Bladder microvascular endothelial cell (primary cell): ENCODE results near the gene CA12. TPM values are rescaled to one million over a fixed set of nuclear protein-coding genes. Genes with fewer than 3 reads are reported as not detected.

Experiments used
- total RNA-seq: library from RNA; depleted of rRNA; stranded (reverse); fragments of >200 nt; gene quantifications from 2 replicates; pipeline ENCODE4 v1.2.3, GENCODE V29; 2014

CA12 gene
- total RNA-seq = 0.25 and 0.32 TPM in 2 replicates

GRCh38 chr15:63381301-63382204, at the start of gene CA12:
Gene CA12, minus strand, starts transcription at chr15:63381846. Its CDS starts 126 bp downstream, at chr15:63381720.

DNA sequence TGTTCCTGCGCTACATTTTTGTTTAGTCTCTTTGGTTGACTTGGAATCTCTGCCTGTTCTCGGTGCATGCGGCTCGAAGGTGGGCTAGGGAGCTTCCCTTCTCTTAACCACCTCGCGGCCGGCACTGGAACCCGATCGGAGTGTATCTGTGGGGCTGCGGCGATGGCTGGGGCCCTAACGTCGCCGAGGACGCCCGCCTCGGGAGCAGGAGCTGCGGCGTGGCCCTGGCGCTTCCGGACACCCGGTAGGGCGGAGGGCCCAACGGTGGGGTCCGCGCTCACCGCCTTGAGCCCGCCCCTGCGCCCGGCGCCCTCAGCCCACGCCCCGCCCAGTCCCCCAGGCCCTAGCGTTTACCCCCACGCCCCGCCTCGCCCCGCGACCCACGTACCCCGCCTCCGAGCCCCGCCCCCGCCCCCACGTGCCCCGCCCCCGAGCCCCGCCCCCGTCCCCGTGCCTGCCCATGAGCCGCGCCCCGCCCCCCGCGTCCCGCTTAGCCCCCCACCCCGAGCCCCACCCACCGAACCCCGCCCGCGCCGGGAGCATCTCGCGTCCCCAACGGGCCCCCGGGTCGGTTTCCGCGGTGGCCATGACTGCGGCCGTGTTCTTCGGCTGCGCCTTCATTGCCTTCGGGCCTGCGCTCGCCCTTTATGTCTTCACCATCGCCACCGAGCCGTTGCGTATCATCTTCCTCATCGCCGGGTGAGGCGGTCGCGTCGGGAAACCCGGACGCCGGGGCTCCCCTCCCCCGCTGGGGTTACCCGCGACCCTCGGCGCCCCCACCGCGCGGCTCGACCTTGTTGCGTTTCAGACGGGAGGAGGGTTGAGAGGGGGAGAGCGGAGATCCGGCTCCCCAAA, 104.4 kb downstream of the CA12 start, which contains the start of gene APH1B:
TSS of gene APH1B (plus strand) at position 568 of the 855 bp plus-strand sequence. CDS start at position 587, 19 bp downstream.

Other genes starting within 250 kb of the CA12 start
- 332 and 362 TPM in 2 replicates for gene RPS27L, start 224.4 kb downstream of the CA12 start, total RNA-seq
- 31.4 and 60.8 TPM in 2 replicates for gene RAB8B, start 192.2 kb downstream of the CA12 start, total RNA-seq
- 13.4 and 16.0 TPM in 2 replicates for gene APH1B, start 104.2 kb downstream of the CA12 start, total RNA-seq
- 22.8 and 45.3 TPM in 2 replicates for gene USP3, start 122.7 kb upstream of the CA12 start, total RNA-seq
- gene FBXL22, start 215.5 kb upstream of the CA12 start, total RNA-seq = 0.16 TPM in 1 of 2 replicates, not detected in the other